WTC11 (cell line): ENCODE results near the gene TMPRSS6. TPM values are rescaled to one million over a fixed set of nuclear protein-coding genes. Genes with fewer than 3 reads are reported as not detected.

Experiments used
- ATAC-seq: fragments of 200-7000 bp; cut with Tn5 transposase; 2 replicates; pipeline ENCODE4 v1.10.0; 2021; ENCODE audit warnings: mild to moderate bottlenecking, moderate library complexity
- CTCF ChIA-PET: fragments of 300-600 bp; sonication (Branson Sonifier 250); formaldehyde crosslinking; loops from one replicate; lab custom pipeline; 2021; ENCODE audit warnings: antibody characterized with exemption; lab: Charles Lee
- POLR2A ChIA-PET: fragments of 350-600 bp; sonication (Branson Sonifier 250); formaldehyde crosslinking; loops from one replicate; lab custom pipeline; 2021; ENCODE audit warnings: antibody characterized with exemption; lab: Charles Lee
- DNase-seq: peaks from one replicate; pipeline ENCODE4 v3.0.0; 2021; ENCODE audit warnings: low spot score
- H3K27ac Mint-ChIP-seq: 2 replicates; pipeline ENCODE4 v1.8.0; 2021; ENCODE audit warnings: mixed read lengths
- H3K27me3 Mint-ChIP-seq: 2 replicates; pipeline ENCODE4 v1.8.0; 2021; ENCODE audit warnings: low read depth, mild to moderate bottlenecking, moderate library complexity, mixed read lengths
- H3K36me3 Mint-ChIP-seq: 2 replicates; pipeline ENCODE4 v1.8.0; 2021; ENCODE audit warnings: mixed read lengths
- H3K4me1 Mint-ChIP-seq: 2 replicates; pipeline ENCODE4 v1.8.0; 2022; ENCODE audit warnings: mixed read lengths
- H3K4me3 Mint-ChIP-seq: 2 replicates; pipeline ENCODE4 v1.8.0; 2021; ENCODE audit warnings: mild to moderate bottlenecking, moderate library complexity, mixed read lengths
- H3K9me3 Mint-ChIP-seq: 2 replicates; pipeline ENCODE4 v1.8.0; 2021; ENCODE audit warnings: mixed read lengths
- CDX4 ChIP-seq: fragments of 250-450 bp; sonication (Bioruptor Pico); IDR thresholded peaks from 2 replicates; pipeline ENCODE4 v1.9.0; 2021; ENCODE audit warnings: moderate library complexity, mild to moderate bottlenecking, inconsistent platforms, borderline replicate concordance
- CREB1 ChIP-seq: sonication (generic); formaldehyde crosslinking; IDR thresholded peaks from 2 replicates; pipeline ENCODE4 v1.8.0; 2023; ENCODE audit warnings: mild to moderate bottlenecking, missing genetic modification reagents
- E2F1 ChIP-seq: sonication (generic); formaldehyde crosslinking; IDR thresholded peaks from 2 replicates; pipeline ENCODE4 v1.8.0; 2022; ENCODE audit warnings: mild to moderate bottlenecking, missing genetic modification reagents
- ERG ChIP-seq: fragments of 250-450 bp; sonication (Bioruptor Pico); IDR thresholded peaks from 2 replicates; pipeline ENCODE4 v1.8.0; 2021; ENCODE audit warnings: mild to moderate bottlenecking
- FOXJ3 ChIP-seq: sonication (generic); formaldehyde crosslinking; IDR thresholded peaks from 2 replicates; pipeline ENCODE4 v1.9.0; 2021; ENCODE audit warnings: missing genetic modification reagents, mild to moderate bottlenecking, borderline replicate concordance
- FOXP4 ChIP-seq: sonication (generic); formaldehyde crosslinking; IDR thresholded peaks from 2 replicates; pipeline ENCODE4 v1.8.0; 2022; ENCODE audit warnings: mild to moderate bottlenecking, missing genetic modification reagents
- KAT7 ChIP-seq: sonication (generic); formaldehyde crosslinking; IDR thresholded peaks from 2 replicates; pipeline ENCODE4 v1.8.1; 2023; ENCODE audit warnings: missing genetic modification reagents, mild to moderate bottlenecking, borderline replicate concordance
- MLX ChIP-seq: sonication (generic); formaldehyde crosslinking; IDR thresholded peaks from 2 replicates; pipeline ENCODE4 v1.8.1; 2023; ENCODE audit warnings: mild to moderate bottlenecking, missing genetic modification reagents, moderate library complexity
- MYBL2 ChIP-seq: sonication (generic); formaldehyde crosslinking; IDR thresholded peaks from 2 replicates; pipeline ENCODE4 v1.8.1; 2023; ENCODE audit warnings: mild to moderate bottlenecking, moderate library complexity, missing genetic modification reagents
- NFYB ChIP-seq: sonication (generic); formaldehyde crosslinking; conservative IDR thresholded peaks from 2 replicates; pipeline ENCODE4 v1.8.0; 2022; ENCODE audit warnings: low read depth, missing genetic modification reagents
- NR2C2 ChIP-seq: sonication (generic); formaldehyde crosslinking; IDR thresholded peaks from 2 replicates; pipeline ENCODE4 v1.8.0; 2022; ENCODE audit warnings: mild to moderate bottlenecking, missing genetic modification reagents
- OVOL2 ChIP-seq: fragments of 250-450 bp; sonication (Bioruptor Pico); IDR thresholded peaks from 2 replicates; pipeline ENCODE4 v1.9.0; 2021; ENCODE audit warnings: mild to moderate bottlenecking, borderline replicate concordance
- SMAD3 ChIP-seq: sonication (generic); formaldehyde crosslinking; IDR thresholded peaks from 2 replicates; pipeline ENCODE4 v1.8.0; 2022; ENCODE audit warnings: missing genetic modification reagents, mild to moderate bottlenecking, borderline replicate concordance
- SMAD4 ChIP-seq: sonication (generic); formaldehyde crosslinking; IDR thresholded peaks from 2 replicates; pipeline ENCODE4 v1.8.0; 2022; ENCODE audit warnings: mild to moderate bottlenecking, missing genetic modification reagents
- TCF7 ChIP-seq: sonication (generic); formaldehyde crosslinking; IDR thresholded peaks from 2 replicates; pipeline ENCODE4 v1.8.0; 2022; ENCODE audit warnings: mild to moderate bottlenecking, low read depth, missing genetic modification reagents, moderate library complexity
- ZNF138 ChIP-seq: sonication (generic); formaldehyde crosslinking; conservative IDR thresholded peaks from 2 replicates; pipeline ENCODE4 v1.8.1; 2022; ENCODE audit warnings: mild to moderate bottlenecking, moderate library complexity, missing genetic modification reagents
- ZNF219 ChIP-seq: sonication (generic); formaldehyde crosslinking; IDR thresholded peaks from 2 replicates; pipeline ENCODE4 v1.8.0; 2023; ENCODE audit warnings: missing genetic modification reagents, mild to moderate bottlenecking, borderline replicate concordance
- ZNF425 ChIP-seq: fragments of 250-450 bp; sonication (Bioruptor Pico); conservative IDR thresholded peaks from 2 replicates; pipeline ENCODE4 v1.9.0; 2021; ENCODE audit warnings: mild to moderate bottlenecking
- ZNF512 ChIP-seq: sonication (generic); formaldehyde crosslinking; IDR thresholded peaks from 2 replicates; pipeline ENCODE4 v1.8.1; 2022; ENCODE audit warnings: missing genetic modification reagents, borderline replicate concordance
- ZNF671 ChIP-seq: fragments of 250-450 bp; sonication (Bioruptor Pico); IDR thresholded peaks from 2 replicates; pipeline ENCODE4 v1.8.0; 2021; ENCODE audit warnings: mild to moderate bottlenecking
- total RNA-seq: library from RNA; stranded (reverse); gene quantifications from 3 replicates; pipeline ENCODE4 v1.2.3, GENCODE V29; 2021

TMPRSS6 gene
- total RNA-seq, 1 experiment from 2014 or later = 0.11 TPM

GRCh38 chr22:37119872-37120271 is 10.4 kb upstream of the TMPRSS6 start (continued):
- TF ChIP-seq ERG (CRISPR knock-in tag) (no peak), SMAD4 (CRISPR knock-in tag) (no peak), MYBL2 (CRISPR knock-in tag) (no peak), NR2C2 (CRISPR knock-in tag) (no peak), ZNF512 (CRISPR knock-in tag) (no peak), FOXJ3 (CRISPR knock-in tag) (no peak), NFYB (CRISPR knock-in tag) (no peak), SMAD3 (CRISPR knock-in tag) (no peak), ZNF219 (CRISPR knock-in tag) (no peak)

- Mint-ChIP-seq H3K9me3 (no peaks in the 10 kb centered on the region), H3K4me1 (peaks cover 24% of the 10 kb centered on the region), H3K27ac (no peak overlapping the region), H3K4me3 (no peak overlapping the region), H3K36me3 (no peaks in the 10 kb centered on the region), H3K27me3 (no peaks in the 10 kb centered on the region; the same call in 1 of the 2 replicates)
- CTCF ChIA-PET = interaction anchor here (0.8 to 2.1 kb wide), 3 partner anchors 9 to 48 kb away, joined by 4 to 7 read pairs (median 7); no protein-coding TSS in a partner anchor
- TF ChIP-seq KAT7 (CRISPR knock-in tag) = no peak
- no peak for TF ChIP-seq CDX4
- TF ChIP-seq E2F1 (CRISPR knock-in tag) = no peak
- no peak for TF ChIP-seq OVOL2 (CRISPR knock-in tag)
- no peak for TF ChIP-seq MLX (CRISPR knock-in tag)
- TF ChIP-seq ZNF671 = no peak
- TF ChIP-seq ERG (CRISPR knock-in tag) = no peak
- no peak for TF ChIP-seq CREB1 (CRISPR knock-in tag)
- no peak for TF ChIP-seq TCF7 (CRISPR knock-in tag)
- no peak for TF ChIP-seq FOXP4 (CRISPR knock-in tag)
- no peak for TF ChIP-seq MYBL2 (CRISPR knock-in tag)
- TF ChIP-seq FOXJ3 (CRISPR knock-in tag) = no peak
- TF ChIP-seq NFYB (CRISPR knock-in tag) = no peak
- no peak for TF ChIP-seq ZNF425 (CRISPR knock-in tag)
- TF ChIP-seq ZNF138 (CRISPR knock-in tag) = no peak
- POLR2A ChIA-PET = no interaction called here
- no peak for DNase-seq
- ATAC-seq = no peak
These were observed 8.6 kb upstream of the TMPRSS6 start for GRCh38 chr22:37118083-37118482.
